ENCODE measurements around the gene TBL1XR1.

DNA sequence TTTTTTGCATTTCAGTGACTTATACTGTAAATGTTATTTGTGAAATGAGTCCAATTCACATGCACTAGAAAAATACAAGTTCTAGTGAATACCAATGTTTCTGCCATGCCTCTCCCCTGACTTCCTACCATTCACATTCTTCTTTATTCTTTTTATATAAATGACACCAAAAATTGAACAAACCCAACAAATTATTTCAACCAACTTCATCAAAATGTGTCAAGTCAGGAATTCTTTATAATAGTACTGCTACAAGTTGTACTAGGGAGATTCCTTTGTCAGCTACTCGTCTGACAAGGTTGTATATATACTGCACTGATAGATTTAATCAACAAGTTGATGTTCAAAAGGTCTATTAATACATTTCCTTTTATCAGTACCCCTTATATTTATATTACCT, 3.0 kb downstream of the TBL1XR1 start:
- TF ChIP-seq, protein P1, sequence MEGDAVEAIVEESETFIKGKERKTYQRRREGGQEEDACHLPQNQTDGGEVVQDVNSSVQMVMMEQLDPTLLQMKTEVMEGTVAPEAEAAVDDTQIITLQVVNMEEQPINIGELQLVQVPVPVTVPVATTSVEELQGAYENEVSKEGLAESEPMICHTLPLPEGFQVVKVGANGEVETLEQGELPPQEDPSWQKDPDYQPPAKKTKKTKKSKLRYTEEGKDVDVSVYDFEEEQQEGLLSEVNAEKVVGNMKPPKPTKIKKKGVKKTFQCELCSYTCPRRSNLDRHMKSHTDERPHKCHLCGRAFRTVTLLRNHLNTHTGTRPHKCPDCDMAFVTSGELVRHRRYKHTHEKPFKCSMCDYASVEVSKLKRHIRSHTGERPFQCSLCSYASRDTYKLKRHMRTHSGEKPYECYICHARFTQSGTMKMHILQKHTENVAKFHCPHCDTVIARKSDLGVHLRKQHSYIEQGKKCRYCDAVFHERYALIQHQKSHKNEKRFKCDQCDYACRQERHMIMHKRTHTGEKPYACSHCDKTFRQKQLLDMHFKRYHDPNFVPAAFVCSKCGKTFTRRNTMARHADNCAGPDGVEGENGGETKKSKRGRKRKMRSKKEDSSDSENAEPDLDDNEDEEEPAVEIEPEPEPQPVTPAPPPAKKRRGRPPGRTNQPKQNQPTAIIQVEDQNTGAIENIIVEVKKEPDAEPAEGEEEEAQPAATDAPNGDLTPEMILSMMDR (IDR thresholded peaks at IDR 0.05): no peak
- TF ChIP-seq POLR2A (IDR thresholded peaks at IDR 0.05): no peak
